NB4 (cell line): ENCODE measurements around the gene PGM3.

Experiments used
- POLR2A ChIP-seq: IDR thresholded peaks from 2 replicates; pipeline ENCODE4 v1.6.1; 2011; ENCODE audit warnings: mild to moderate bottlenecking; ENCODE audit not compliant: insufficient read length; ENCODE audit errors: extremely low read depth
- TF ChIP-seq, protein P1 (sequence below): IDR thresholded peaks from one replicate; pipeline ENCODE4 v1.5.1; 2012; ENCODE audit warnings: low read depth, low read length

- no peak for TF ChIP-seq POLR2A
- TF ChIP-seq, protein P1, sequence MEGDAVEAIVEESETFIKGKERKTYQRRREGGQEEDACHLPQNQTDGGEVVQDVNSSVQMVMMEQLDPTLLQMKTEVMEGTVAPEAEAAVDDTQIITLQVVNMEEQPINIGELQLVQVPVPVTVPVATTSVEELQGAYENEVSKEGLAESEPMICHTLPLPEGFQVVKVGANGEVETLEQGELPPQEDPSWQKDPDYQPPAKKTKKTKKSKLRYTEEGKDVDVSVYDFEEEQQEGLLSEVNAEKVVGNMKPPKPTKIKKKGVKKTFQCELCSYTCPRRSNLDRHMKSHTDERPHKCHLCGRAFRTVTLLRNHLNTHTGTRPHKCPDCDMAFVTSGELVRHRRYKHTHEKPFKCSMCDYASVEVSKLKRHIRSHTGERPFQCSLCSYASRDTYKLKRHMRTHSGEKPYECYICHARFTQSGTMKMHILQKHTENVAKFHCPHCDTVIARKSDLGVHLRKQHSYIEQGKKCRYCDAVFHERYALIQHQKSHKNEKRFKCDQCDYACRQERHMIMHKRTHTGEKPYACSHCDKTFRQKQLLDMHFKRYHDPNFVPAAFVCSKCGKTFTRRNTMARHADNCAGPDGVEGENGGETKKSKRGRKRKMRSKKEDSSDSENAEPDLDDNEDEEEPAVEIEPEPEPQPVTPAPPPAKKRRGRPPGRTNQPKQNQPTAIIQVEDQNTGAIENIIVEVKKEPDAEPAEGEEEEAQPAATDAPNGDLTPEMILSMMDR = no peak
Observed at GRCh38 chr6:83124553-83124952, 68.5 kb downstream of the PGM3 start.
